ENCODE measurements around the gene CYP27A1. TPM values are rescaled to one million over a fixed set of nuclear protein-coding genes. Genes with fewer than 3 reads are reported as not detected.

The CYP27A1 gene
- total RNA-seq, 1 donor from 2014 or later: 6.7 TPM

GRCh38 chr2:218776488-218776887 is 5.5 kb upstream of the CYP27A1 start:
- Histone ChIP-seq H3K4me3 (no peak overlapping the region), H3K36me3 (no peaks in the 10 kb centered on the region), H3K9me3 (replicated peaks) (peaks cover 12% of the 10 kb centered on the region), H3K4me1 (peaks cover 8% of the 10 kb centered on the region), H3K27me3 (ENCODE audit: low read depth) (no peaks in the 10 kb centered on the region), H3K27ac (replicated peaks) (no peak overlapping the region)
- no peak for TF ChIP-seq CTCF (IDR thresholded peaks at IDR 0.05; ENCODE audit: borderline replicate concordance)
- intact Hi-C loops (cut with micrococcal nuclease): no loop called here
- no peak for DNase-seq

DNA sequence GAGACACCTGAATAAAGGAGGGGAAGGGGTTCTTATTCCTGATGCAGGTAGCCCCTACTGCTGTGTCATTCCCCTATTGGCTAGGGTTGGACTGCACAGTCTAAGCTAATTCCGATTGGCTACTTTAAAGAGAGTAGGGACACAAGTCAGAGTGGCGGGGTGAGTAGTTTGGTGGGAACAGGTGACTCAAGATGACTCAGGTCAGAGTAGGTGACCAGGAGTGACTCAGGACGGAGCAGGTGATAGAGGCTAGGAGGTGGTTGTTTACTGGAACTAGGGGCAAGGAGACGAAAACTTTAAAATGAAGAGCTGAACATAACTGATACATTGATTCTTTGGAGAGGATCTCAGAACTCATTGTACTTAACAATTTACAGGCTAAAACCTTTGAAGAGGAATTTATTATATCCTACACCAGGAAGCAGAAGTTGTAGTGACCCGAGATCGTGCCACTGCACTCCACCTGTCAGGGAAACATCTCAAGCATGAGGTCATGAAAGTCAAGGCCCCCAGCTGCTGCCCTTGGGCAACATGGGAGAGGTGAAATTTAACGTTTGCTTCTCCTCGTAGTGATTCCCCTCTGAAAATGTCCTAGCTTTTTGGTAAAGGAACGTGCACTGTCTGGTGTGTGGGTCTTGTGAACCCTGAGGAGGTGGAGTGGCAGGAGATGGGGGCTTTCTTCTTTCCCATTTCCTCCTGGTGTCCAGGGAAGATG is 4.5 kb upstream of the CYP27A1 start:
- H3K4me3 ChIP-seq: no peak overlapping the region
- TF ChIP-seq CTCF (IDR thresholded peaks at IDR 0.05; ENCODE audit: borderline replicate concordance): no peak
- H3K27ac ChIP-seq (replicated peaks): no peak overlapping the region
- no peak for DNase-seq
- H3K9me3 ChIP-seq (replicated peaks): peaks cover 12% of the 10 kb centered on the region
- no peaks in the 10 kb centered on the region for H3K36me3 ChIP-seq
- H3K4me1 ChIP-seq: peaks cover 17% of the 10 kb centered on the region
- intact Hi-C loops (cut with micrococcal nuclease): no loop called here
- peaks cover 2% of the 10 kb centered on the region for H3K27me3 ChIP-seq (ENCODE audit: low read depth)

DNA sequence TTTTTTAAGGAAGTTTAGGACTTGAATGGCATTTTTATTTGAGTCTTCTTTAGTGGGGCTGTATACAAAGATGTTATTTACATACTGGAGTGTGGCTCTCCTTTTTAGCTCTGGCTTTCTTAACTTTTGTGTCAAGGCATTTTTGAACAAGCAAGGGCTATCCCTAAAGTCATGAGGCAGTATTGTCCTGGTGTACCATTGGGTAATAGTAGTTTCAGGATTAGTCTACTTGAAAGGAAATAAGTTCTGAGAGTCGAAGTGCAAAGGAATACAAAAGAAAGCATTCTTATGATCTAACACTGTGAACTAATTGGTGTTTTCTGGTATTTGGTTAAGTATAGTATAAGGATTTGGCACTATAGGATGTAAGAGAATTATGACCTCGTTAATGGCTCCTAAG is 1.9 kb upstream of the CYP27A1 start:
- H3K9me3 ChIP-seq (replicated peaks): peaks cover 12% of the 10 kb centered on the region
- no peaks in the 10 kb centered on the region for H3K36me3 ChIP-seq
- peaks cover 31% of the 10 kb centered on the region for H3K4me1 ChIP-seq
- TF ChIP-seq CTCF (IDR thresholded peaks at IDR 0.05; ENCODE audit: borderline replicate concordance): no peak
- no peak overlapping the region for H3K4me3 ChIP-seq
- peaks cover 2% of the 10 kb centered on the region for H3K27me3 ChIP-seq (ENCODE audit: low read depth)
- DNase-seq: no peak
- intact Hi-C loops (cut with micrococcal nuclease): no loop called here
- H3K27ac ChIP-seq (replicated peaks): no peak overlapping the region

DNA sequence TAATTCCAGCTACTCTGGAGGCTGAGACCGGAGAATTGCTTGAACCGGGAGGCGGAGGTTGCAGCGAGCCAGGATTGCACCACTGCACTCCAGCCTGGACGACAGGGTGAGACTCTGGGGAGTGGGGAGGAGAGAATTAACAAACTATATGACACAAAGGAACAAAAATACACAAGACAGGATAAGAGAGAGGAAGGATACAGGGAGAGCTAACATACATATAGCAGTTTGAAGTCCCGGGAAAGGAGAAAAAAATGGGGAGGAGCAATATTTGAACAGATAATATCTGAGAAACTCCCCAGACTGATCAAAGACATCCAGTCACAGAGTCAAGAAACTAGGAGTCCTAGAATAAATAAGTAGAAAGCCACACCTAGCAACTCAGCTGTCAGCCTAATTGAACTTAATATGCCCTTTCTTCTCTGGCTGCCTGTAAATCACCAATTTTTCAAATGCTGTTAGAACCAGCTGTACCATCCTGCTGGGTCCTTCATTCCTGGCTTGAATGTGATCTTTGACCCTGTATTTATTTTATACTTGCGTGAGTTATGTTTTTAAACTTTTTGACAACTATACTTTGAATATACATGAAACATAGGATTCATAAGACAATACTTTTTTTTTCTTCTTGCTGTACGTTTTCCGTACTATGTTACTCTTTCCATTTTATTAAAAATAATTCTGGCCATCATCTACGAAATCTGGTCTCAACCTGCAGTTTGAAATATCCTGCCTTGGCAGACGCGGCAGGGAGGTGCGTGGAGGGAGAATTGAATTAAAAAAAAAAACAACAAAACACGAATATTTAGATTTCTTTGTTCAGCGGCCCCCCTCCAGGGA is 876 bp upstream of the CYP27A1 start:
- no peak for DNase-seq
- no peak for TF ChIP-seq CTCF (IDR thresholded peaks at IDR 0.05; ENCODE audit: borderline replicate concordance)
- H3K36me3 ChIP-seq: no peaks in the 10 kb centered on the region
- peaks cover 12% of the 10 kb centered on the region for H3K9me3 ChIP-seq (replicated peaks)
- peaks cover 31% of the 10 kb centered on the region for H3K4me1 ChIP-seq
- peaks cover 2% of the 10 kb centered on the region for H3K27me3 ChIP-seq (ENCODE audit: low read depth)
- intact Hi-C loops (cut with micrococcal nuclease): no loop called here
- peak overlapping the region; percentile 80 for H3K4me3 ChIP-seq
- H3K27ac ChIP-seq (replicated peaks): peak overlapping the region; percentile 84

DNA sequence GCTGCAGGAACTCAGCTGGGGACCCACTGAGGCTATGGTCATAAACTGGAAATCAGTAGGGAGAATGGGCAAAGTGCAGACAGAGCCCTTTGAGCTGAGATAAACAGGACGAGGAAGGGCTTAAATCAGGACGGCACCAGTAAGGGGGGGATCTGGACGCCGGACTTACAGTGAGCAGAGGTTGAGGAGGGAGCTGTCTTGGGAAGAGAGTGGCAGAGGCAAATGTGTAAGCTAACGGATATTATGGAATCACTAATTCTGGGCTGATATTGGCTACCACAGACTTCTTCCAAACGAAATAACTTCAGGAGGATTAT is 539 bp downstream of the CYP27A1 start:
- no peak for TF ChIP-seq CTCF (IDR thresholded peaks at IDR 0.05; ENCODE audit: borderline replicate concordance)
- intact Hi-C loops (cut with micrococcal nuclease): no loop called here

More for the DNA sequence above, 539 bp downstream of the CYP27A1 start:
- no peaks in the 10 kb centered on the region for H3K36me3 ChIP-seq
- no peak for DNase-seq
- peak overlapping the region; percentile 80 for H3K4me3 ChIP-seq
- H3K27ac ChIP-seq (replicated peaks): peak overlapping the region; percentile 84
- peaks cover 31% of the 10 kb centered on the region for H3K4me1 ChIP-seq
- peaks cover 2% of the 10 kb centered on the region for H3K27me3 ChIP-seq (ENCODE audit: low read depth)
- peaks cover 1% of the 10 kb centered on the region for H3K9me3 ChIP-seq (replicated peaks)
